Brain microvascular endothelial cell (primary cell): Measurements from ENCODE around the gene PLK2.

Experiments
- DNase-seq: peaks from one replicate; pipeline ENCODE4 v3.0.0-alpha.2; 2020
- H3K27ac ChIP-seq: fragments of 250-450 bp; sonication (Bioruptor Pico); 2 replicates; pipeline ENCODE4 v1.5.1; 2020; ENCODE audit warnings: mild to moderate bottlenecking, moderate library complexity
- H3K27me3 ChIP-seq: fragments of 250-450 bp; sonication (Bioruptor Pico); replicated peaks from 2 replicates; pipeline ENCODE4 v1.5.1; 2020; ENCODE audit warnings: mild to moderate bottlenecking
- H3K36me3 ChIP-seq: fragments of 250-450 bp; sonication (Bioruptor Pico); replicated peaks from 2 replicates; pipeline ENCODE4 v1.5.1; 2020; ENCODE audit warnings: mild to moderate bottlenecking
- H3K4me3 ChIP-seq: 2 replicates; pipeline ENCODE4 v1.5.1; 2011; ENCODE audit warnings: low read depth, mild to moderate bottlenecking, control low read depth, low read length, moderate library complexity
- in situ Hi-C: cut with HindIII; loops from 2 replicates; pipeline ENCODE4 v1.10.0; 2017; ENCODE audit warnings: low sequenced_read_pairs, low pct_ligation_motif_present
- TF ChIP-seq, protein P1 (sequence below): IDR thresholded peaks from 2 replicates; pipeline ENCODE4 v1.5.1; 2011; ENCODE audit warnings: low read depth, mild to moderate bottlenecking, moderate library complexity, low read length, control low read depth, inconsistent platforms; ENCODE audit errors: missing control alignments

Gene PLK2

DNA sequence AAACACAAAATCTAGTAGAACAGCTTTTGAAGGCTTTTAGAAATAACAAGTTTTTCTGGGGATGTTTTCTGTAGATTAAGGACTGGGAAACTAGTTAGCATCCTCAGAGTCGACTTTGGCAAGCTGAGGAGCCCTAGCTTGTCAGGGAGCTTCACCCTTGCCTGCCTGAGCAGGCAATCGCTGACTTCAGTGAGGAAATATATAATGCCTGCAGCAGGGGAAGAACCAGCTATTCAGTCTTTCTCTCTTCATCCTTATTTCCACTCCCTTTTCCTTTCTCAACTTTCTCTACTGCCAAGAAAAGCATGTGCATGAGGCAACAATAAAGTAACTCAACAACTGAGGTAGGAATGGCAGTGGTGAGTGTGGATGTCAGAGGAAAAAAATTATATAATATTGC lies 54.7 kb downstream of the PLK2 start:
- Histone ChIP-seq H3K4me3 (no peak overlapping the region), H3K27ac (no peak overlapping the region), H3K27me3 (no peaks in the 10 kb centered on the region), H3K36me3 (no peaks in the 10 kb centered on the region)
- TF ChIP-seq, protein P1, sequence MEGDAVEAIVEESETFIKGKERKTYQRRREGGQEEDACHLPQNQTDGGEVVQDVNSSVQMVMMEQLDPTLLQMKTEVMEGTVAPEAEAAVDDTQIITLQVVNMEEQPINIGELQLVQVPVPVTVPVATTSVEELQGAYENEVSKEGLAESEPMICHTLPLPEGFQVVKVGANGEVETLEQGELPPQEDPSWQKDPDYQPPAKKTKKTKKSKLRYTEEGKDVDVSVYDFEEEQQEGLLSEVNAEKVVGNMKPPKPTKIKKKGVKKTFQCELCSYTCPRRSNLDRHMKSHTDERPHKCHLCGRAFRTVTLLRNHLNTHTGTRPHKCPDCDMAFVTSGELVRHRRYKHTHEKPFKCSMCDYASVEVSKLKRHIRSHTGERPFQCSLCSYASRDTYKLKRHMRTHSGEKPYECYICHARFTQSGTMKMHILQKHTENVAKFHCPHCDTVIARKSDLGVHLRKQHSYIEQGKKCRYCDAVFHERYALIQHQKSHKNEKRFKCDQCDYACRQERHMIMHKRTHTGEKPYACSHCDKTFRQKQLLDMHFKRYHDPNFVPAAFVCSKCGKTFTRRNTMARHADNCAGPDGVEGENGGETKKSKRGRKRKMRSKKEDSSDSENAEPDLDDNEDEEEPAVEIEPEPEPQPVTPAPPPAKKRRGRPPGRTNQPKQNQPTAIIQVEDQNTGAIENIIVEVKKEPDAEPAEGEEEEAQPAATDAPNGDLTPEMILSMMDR: no peak
- in situ Hi-C loops: no loop called here
- no peak for DNase-seq

DNA sequence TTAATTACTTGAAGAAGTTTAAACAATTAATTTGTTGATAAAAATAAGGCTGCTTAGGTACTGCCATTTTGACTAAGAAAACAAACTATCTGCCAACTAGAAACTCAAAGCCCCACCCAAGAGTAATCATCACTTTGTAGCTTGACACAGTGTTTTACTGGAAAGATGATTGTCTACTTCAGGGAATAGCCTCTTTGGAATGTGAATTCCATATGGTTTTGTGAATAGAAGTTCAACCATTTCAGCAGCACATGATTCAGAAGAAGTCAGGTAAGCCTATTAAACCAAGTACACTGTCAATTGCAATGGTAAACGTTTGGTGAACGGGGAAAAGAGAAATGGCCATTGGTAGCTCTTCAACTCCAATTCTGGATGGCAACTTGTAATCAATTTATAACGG lies 55.2 kb downstream of the PLK2 start:
- no peak for DNase-seq
- no peak overlapping the region for H3K27ac ChIP-seq
- TF ChIP-seq, protein P1: no peak

More for the DNA sequence above, 55.2 kb downstream of the PLK2 start:
- no peaks in the 10 kb centered on the region for H3K36me3 ChIP-seq
- H3K27me3 ChIP-seq: no peaks in the 10 kb centered on the region
- in situ Hi-C loops: no loop called here
- no peak overlapping the region for H3K4me3 ChIP-seq
